ENCODE data around the gene NDE1. TPM values are rescaled to one million over a fixed set of nuclear protein-coding genes. Genes with fewer than 3 reads are reported as not detected.
A peak's percentile ranks its signal among the peaks of the same experiment; 100 is the strongest.

NDE1 gene
- total RNA-seq, 2 experiments from 2014 or later: 88.9 to 141 TPM

GRCh38 chr16:15641753-15642556 is 8.1 kb upstream of the NDE1 start:
- peaks cover 49% of the 10 kb centered on the region for H3K79me2 ChIP-seq (ENCODE audit: insufficient read depth, low read depth, low read length)
- TSS peak; percentile 76 for BruUV-seq (replicated peaks)
- H3K27ac ChIP-seq (ENCODE audit: low read depth, low read length, poor library complexity, severe bottlenecking): peak overlapping the region; percentile 89
- peak overlapping the region; percentile 89 for H3K4me3 ChIP-seq (ENCODE audit: low read depth, low read length, poor library complexity, severe bottlenecking)
- no peaks in the 10 kb centered on the region for H3K9me2 ChIP-seq (ENCODE audit: insufficient read depth, low read length)
- peak overlapping the region; percentile 14; the same call in 1 of the 2 replicates for H2AFZ ChIP-seq (ENCODE audit: low read length)
- H3K36me3 ChIP-seq (ENCODE audit: insufficient read depth, low read length): peaks cover 20% of the 10 kb centered on the region
- TF ChIP-seq EZH2phosphoT487 (IDR thresholded peaks at IDR 0.05; ENCODE audit: borderline replicate concordance, low read depth, low read length): no peak
- TF ChIP-seq, protein P1, sequence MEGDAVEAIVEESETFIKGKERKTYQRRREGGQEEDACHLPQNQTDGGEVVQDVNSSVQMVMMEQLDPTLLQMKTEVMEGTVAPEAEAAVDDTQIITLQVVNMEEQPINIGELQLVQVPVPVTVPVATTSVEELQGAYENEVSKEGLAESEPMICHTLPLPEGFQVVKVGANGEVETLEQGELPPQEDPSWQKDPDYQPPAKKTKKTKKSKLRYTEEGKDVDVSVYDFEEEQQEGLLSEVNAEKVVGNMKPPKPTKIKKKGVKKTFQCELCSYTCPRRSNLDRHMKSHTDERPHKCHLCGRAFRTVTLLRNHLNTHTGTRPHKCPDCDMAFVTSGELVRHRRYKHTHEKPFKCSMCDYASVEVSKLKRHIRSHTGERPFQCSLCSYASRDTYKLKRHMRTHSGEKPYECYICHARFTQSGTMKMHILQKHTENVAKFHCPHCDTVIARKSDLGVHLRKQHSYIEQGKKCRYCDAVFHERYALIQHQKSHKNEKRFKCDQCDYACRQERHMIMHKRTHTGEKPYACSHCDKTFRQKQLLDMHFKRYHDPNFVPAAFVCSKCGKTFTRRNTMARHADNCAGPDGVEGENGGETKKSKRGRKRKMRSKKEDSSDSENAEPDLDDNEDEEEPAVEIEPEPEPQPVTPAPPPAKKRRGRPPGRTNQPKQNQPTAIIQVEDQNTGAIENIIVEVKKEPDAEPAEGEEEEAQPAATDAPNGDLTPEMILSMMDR (conservative IDR thresholded peaks at IDR 0.05; ENCODE audit: low read length): no peak
- DNase-seq (ENCODE audit: low spot score): peak; percentile 29
- peaks cover 74% of the 10 kb centered on the region for H3K4me1 ChIP-seq (ENCODE audit: insufficient read depth, low read length, poor library complexity, severe bottlenecking)
- H4K20me1 ChIP-seq (ENCODE audit: insufficient read depth, low read length): no peaks in the 10 kb centered on the region
- intact Hi-C loops (cut with micrococcal nuclease; ENCODE audit: unreplicated experiment): loop anchor here (1.0 to 10.0 kb wide), 3 partner anchors 8 to 463 kb away; partner anchors contain the start of gene NDE1
- H3K9me3 ChIP-seq (ENCODE audit: low read length): no peaks in the 10 kb centered on the region
- ChIA-PET POLR2A (interaction anchor here (0.6 to 2.6 kb wide), 7 partner anchors 8 to 217 kb away, joined by 3 to 12 read pairs (median 4); no protein-coding TSS in a partner anchor), CTCF (ENCODE audit: unreplicated experiment) (no interaction called here)
- H3K4me2 ChIP-seq (ENCODE audit: low read length): peak overlapping the region; percentile 99

DNA sequence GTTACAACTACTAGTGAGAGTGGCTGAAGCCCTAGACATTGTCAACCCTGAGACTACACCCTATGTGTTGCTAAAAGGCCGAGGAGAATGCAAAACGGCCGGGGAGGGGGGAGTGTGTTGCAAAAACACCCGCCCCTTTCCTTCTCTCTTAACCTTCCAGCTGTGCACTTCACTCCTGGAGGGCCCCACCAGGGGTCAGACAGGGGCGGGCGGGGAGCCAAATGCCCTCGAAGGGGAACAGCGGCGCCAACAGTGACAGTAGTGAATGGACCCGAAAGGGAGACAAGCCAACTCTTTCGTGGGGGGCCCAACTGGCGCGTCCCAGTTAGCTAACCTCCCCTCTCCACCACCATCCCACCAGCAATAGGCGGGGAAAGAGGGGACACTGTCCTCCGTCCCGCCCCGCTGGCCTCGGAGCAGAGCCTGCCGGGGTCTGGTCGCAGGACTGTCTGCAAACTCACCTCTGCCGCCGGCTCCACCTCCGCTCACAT is 7.4 kb upstream of the NDE1 start:
- Histone ChIP-seq H3K4me2 (ENCODE audit: low read length) (peak overlapping the region; percentile 99), H3K4me3 (ENCODE audit: low read depth, low read length, poor library complexity, severe bottlenecking) (peak overlapping the region; percentile 89), H3K9me3 (ENCODE audit: low read length) (no peaks in the 10 kb centered on the region), H3K27ac (ENCODE audit: low read depth, low read length, poor library complexity, severe bottlenecking) (peak overlapping the region; percentile 89), H3K79me2 (ENCODE audit: insufficient read depth, low read depth, low read length) (peaks cover 42% of the 10 kb centered on the region), H3K9me2 (ENCODE audit: insufficient read depth, low read length) (no peaks in the 10 kb centered on the region), H3K4me1 (ENCODE audit: insufficient read depth, low read length, poor library complexity, severe bottlenecking) (peaks cover 74% of the 10 kb centered on the region), H3K36me3 (ENCODE audit: insufficient read depth, low read length) (peaks cover 14% of the 10 kb centered on the region), H2AFZ (ENCODE audit: low read length) (peak overlapping the region; percentile 14; the same call in 1 of the 2 replicates), H4K20me1 (ENCODE audit: insufficient read depth, low read length) (no peaks in the 10 kb centered on the region)
- BruUV-seq (replicated peaks): no TSS peak
- peak; percentile 96 for DNase-seq (ENCODE audit: low spot score)
- intact Hi-C loops (cut with micrococcal nuclease; ENCODE audit: unreplicated experiment): loop anchor here (1.0 to 10.0 kb wide), 3 partner anchors 8 to 462 kb away; partner anchors contain the start of gene NDE1
- CTCF ChIA-PET (ENCODE audit: unreplicated experiment): interaction anchor here (0.6 kb wide), 1 partner anchor 410 kb away, joined by 4 read pairs; no protein-coding TSS in a partner anchor
- POLR2A ChIA-PET: interaction anchor here (1.0 to 2.6 kb wide), 5 partner anchors 8 to 217 kb away, joined by 3 to 12 read pairs (median 4); no protein-coding TSS in a partner anchor
- TF ChIP-seq, protein P1 (conservative IDR thresholded peaks at IDR 0.05; ENCODE audit: low read length): peak; percentile 77
- no peak for TF ChIP-seq EZH2phosphoT487 (IDR thresholded peaks at IDR 0.05; ENCODE audit: borderline replicate concordance, low read depth, low read length)

Measured in OCI-LY7 (cell line).